ENCODE measurements around the gene BHLHA9.
"Not testable (repeated sequence)": the region's sequence is repeated elsewhere in the genome, so short reads cannot be mapped to it uniquely, and the experiment has no call there.

The BHLHA9 gene

DNA sequence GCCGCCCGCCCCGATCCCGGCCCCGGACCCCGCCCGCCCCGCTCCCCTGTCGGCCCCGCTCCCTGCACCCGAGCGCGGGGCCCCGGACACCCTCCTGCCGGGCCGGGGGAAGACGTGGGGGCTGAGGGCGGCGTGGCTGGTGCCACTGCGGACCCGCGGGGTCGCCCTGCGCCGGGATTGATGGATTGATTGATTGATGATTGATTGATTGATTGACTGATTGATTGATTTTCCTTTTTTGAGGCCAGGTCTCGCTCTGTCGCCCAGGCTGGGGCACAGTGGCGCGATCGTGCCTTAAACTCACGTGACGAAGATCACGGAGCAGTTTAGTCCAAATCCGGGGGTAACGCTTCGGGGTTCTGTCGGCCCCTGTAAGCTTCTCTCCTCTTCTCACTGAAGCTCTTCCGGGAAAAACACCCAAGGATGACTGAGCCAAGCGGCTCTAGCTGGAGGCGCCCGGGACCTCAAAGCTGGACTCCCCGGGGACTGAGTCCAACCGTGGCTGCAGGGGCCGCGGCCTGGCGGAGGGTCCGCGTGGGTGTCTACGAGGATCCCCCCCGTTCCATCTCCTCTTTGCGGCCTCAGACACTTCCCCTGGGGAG is 40.2 kb upstream of the BHLHA9 start:
- DNase-seq (ENCODE audit: insufficient read length) (no peak), FAIRE-seq (no peak)
- TF ChIP-seq POLR2A (IDR thresholded peaks at IDR 0.05; ENCODE audit: low read depth, low read length) (no peak), POLR2AphosphoS5 (IDR thresholded peaks at IDR 0.05; ENCODE audit: low read depth, low read length) (no peak), TAF1 (IDR thresholded peaks at IDR 0.05; ENCODE audit: borderline replicate concordance, low read depth, low read length) (no peak)

GRCh38 chr17:1231456-1231855 is 38.8 kb upstream of the BHLHA9 start:
- FAIRE-seq (peak; percentile 36), DNase-seq (ENCODE audit: insufficient read length) (no peak)
- no peak for TF ChIP-seq POLR2AphosphoS5 (IDR thresholded peaks at IDR 0.05; ENCODE audit: low read depth, low read length)
- TF ChIP-seq TAF1 (IDR thresholded peaks at IDR 0.05; ENCODE audit: borderline replicate concordance, low read depth, low read length): no peak
- TF ChIP-seq POLR2A (IDR thresholded peaks at IDR 0.05; ENCODE audit: low read depth, low read length): no peak

GRCh38 chr17:1232331-1232730 is 37.9 kb upstream of the BHLHA9 start:
- no peak for FAIRE-seq

DNA sequence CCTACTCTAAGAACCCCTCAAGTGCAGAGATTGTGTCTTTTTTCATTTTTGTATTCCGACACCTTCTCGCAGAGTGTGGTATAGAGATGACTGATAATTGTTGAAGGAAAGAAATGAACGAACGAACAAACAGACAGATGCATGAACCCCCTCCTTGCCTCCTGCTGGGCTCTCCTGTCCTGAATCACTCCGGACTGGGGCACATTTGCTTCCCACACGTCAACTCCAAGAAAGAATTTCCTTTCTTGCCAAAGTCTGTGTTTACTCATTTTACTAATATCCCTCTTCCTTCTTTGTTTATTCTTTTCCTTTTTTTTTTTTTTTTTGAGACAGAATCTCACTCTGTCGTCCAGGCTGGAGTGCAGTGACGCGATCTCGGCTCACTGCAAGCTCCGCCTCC is 37.5 kb upstream of the BHLHA9 start:
- DNase-seq (ENCODE audit: insufficient read length): no peak
- FAIRE-seq: no peak
- TF ChIP-seq POLR2A (IDR thresholded peaks at IDR 0.05; ENCODE audit: low read depth, low read length) (no peak), TAF1 (IDR thresholded peaks at IDR 0.05; ENCODE audit: borderline replicate concordance, low read depth, low read length) (no peak)

More at GRCh38 chr17:1232331-1232730, 37.9 kb upstream of the BHLHA9 start:
- no peak for DNase-seq (ENCODE audit: insufficient read length)
- no peak for TF ChIP-seq POLR2AphosphoS5 (IDR thresholded peaks at IDR 0.05; ENCODE audit: low read depth, low read length)
- no peak for TF ChIP-seq POLR2A (IDR thresholded peaks at IDR 0.05; ENCODE audit: low read depth, low read length)
- no peak for TF ChIP-seq TAF1 (IDR thresholded peaks at IDR 0.05; ENCODE audit: borderline replicate concordance, low read depth, low read length)

DNA sequence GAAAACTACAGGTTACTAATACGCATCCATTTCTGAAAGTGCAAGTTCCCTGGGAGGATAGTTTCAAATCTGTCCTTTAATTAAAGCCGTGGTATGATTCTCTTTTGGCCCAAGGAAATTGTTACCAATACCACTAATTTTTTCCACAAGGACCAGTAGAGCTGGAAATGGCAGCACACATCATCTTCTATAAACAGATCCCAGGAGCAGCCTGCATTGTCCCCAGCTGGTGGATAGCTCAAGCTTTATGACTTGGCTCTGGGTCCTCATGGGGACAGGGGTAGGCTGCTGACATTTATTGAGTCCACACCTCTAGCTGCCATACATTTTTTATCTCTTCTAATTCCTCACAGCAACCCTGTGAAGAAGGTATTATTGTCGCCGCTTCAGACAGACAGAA is 35.8 kb upstream of the BHLHA9 start:
- TF ChIP-seq TAF1 (IDR thresholded peaks at IDR 0.05; ENCODE audit: borderline replicate concordance, low read depth, low read length) (no peak), POLR2AphosphoS5 (IDR thresholded peaks at IDR 0.05; ENCODE audit: low read depth, low read length) (no peak), POLR2A (IDR thresholded peaks at IDR 0.05; ENCODE audit: low read depth, low read length) (no peak)
- FAIRE-seq: no peak
- no peak for DNase-seq (ENCODE audit: insufficient read length)

DNA sequence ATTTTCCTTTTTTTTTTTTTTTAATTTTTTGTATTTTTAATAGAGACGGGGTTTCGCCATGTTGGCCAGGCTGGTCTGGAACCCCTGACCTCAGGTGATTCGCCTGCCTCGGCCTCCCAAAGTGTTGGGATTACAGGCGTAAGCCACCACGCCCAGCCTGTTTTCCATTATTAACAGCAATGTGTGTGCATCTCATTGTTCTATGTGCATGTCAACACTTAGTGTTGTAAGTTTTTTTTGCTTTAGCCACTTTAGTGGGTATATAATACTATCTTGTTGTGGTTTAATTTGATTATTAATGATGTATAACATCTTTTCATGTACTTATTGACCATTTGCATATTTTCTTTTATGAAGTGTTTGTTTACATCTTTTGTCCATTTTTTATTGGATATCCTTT is 32.8 kb upstream of the BHLHA9 start:
- no peak for FAIRE-seq
- TF ChIP-seq TAF1 (IDR thresholded peaks at IDR 0.05; ENCODE audit: borderline replicate concordance, low read depth, low read length): no peak
- TF ChIP-seq POLR2A (IDR thresholded peaks at IDR 0.05; ENCODE audit: low read depth, low read length): no peak
- TF ChIP-seq POLR2AphosphoS5 (IDR thresholded peaks at IDR 0.05; ENCODE audit: low read depth, low read length): no peak
- DNase-seq (ENCODE audit: insufficient read length): no peak

- TF ChIP-seq POLR2A (IDR thresholded peaks at IDR 0.05; ENCODE audit: low read depth, low read length): no peak
- TF ChIP-seq POLR2AphosphoS5 (IDR thresholded peaks at IDR 0.05; ENCODE audit: low read depth, low read length): no peak
- no peak for TF ChIP-seq TAF1 (IDR thresholded peaks at IDR 0.05; ENCODE audit: borderline replicate concordance, low read depth, low read length)
- DNase-seq (ENCODE audit: insufficient read length) (no peak), FAIRE-seq (no peak)
Measured at GRCh38 chr17:1239210-1239609, 31.0 kb upstream of the BHLHA9 start.

DNA sequence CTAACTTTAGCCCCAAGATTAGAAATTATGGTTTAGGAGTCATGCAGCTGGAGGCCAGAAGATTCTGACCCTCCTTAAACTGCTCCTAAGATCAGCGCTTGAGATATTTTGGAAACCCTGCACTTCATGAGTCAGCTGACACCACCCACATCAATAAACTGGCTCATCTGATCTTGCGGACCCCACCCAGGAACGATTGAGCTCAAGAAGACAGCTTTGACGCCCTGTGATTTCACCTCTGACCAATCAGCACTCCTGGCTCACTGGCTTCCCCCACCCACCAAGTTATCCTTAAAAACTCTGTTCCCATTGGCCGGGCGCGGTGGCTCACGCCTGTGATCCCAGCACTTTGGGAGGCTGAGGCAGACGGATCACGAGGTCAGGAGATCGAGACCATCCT is 29.8 kb upstream of the BHLHA9 start:
- FAIRE-seq; DNase-seq (ENCODE audit: insufficient read length): not testable (repeated sequence)

DNA sequence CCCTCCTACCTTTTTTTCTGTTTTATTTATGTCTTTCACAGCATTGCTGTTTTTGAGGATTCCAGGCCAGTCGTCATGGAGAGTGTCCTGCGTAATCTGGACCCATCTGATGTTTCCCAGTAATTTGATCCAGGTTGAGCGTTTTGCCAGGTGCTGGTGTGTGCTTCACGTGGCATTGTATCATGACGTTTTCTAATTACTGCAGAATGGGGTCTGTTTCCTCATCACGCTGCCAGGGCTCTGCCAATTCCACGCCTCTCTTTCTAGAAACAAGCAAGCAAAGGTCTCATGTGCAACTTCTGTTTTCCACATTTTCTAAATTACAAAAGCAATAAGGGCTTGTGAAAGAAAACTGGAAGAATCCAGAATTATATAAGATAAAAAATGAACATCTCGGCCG is 28.3 kb upstream of the BHLHA9 start:
- FAIRE-seq: no peak
- DNase-seq (ENCODE audit: insufficient read length): no peak
- TF ChIP-seq TAF1 (IDR thresholded peaks at IDR 0.05; ENCODE audit: borderline replicate concordance, low read depth, low read length) (no peak), POLR2AphosphoS5 (IDR thresholded peaks at IDR 0.05; ENCODE audit: low read depth, low read length) (no peak), POLR2A (IDR thresholded peaks at IDR 0.05; ENCODE audit: low read depth, low read length) (no peak)

DNA sequence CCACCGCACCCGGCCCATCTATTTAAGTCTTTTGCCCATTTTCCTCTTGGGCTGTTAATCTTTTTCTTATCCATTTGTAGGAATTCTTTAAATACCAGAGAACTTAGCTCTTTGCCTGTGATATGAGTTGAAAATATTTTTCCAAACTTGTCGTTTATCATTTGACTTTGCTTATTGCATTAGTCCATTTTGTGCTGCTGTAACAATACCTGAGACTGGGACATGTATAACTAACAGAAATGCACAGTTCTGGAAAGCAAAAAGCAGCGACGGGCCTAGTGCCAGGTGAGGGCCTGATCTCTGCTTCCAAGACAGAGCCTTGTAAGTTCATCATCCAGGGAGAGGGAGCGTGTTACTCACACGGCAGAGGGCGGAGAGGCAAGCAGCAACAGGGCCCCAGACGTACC is 25.6 kb upstream of the BHLHA9 start:
- FAIRE-seq: no peak
- TF ChIP-seq POLR2A (IDR thresholded peaks at IDR 0.05; ENCODE audit: low read depth, low read length): no peak
- no peak for TF ChIP-seq TAF1 (IDR thresholded peaks at IDR 0.05; ENCODE audit: borderline replicate concordance, low read depth, low read length)
- TF ChIP-seq POLR2AphosphoS5 (IDR thresholded peaks at IDR 0.05; ENCODE audit: low read depth, low read length): no peak
- no peak for DNase-seq (ENCODE audit: insufficient read length)

- no peak for FAIRE-seq
- TF ChIP-seq POLR2AphosphoS5 (IDR thresholded peaks at IDR 0.05; ENCODE audit: low read depth, low read length): no peak
- no peak for TF ChIP-seq POLR2A (IDR thresholded peaks at IDR 0.05; ENCODE audit: low read depth, low read length)
- TF ChIP-seq TAF1 (IDR thresholded peaks at IDR 0.05; ENCODE audit: borderline replicate concordance, low read depth, low read length): no peak
- DNase-seq (ENCODE audit: insufficient read length): no peak
Measured at GRCh38 chr17:1251866-1252608, 18.2 kb upstream of the BHLHA9 start.

DNA sequence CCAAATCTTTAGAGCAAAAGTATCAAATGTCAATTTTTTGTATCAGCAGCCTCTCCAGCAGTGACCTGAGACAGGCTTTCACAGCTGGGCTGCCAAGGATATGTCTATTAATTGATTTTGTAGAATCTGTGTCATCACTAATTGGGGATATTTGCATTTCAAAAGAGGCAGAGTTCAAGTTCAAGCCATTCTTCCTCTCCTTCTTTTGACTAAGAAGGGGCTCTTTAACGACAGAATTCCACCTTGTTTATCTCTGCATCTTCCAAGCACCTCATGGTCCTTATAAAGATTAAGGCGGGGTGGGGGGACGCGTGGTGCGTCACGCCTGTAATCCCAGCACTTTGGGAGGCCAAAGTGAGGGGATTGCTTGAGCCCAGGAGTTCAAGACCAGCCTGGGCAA is 15.2 kb upstream of the BHLHA9 start:
- TF ChIP-seq POLR2AphosphoS5 (IDR thresholded peaks at IDR 0.05; ENCODE audit: low read depth, low read length): no peak
- TF ChIP-seq TAF1 (IDR thresholded peaks at IDR 0.05; ENCODE audit: borderline replicate concordance, low read depth, low read length): no peak
- TF ChIP-seq POLR2A (IDR thresholded peaks at IDR 0.05; ENCODE audit: low read depth, low read length): no peak
- no peak for DNase-seq (ENCODE audit: insufficient read length)
- FAIRE-seq: no peak

Measured in GM12892 (cell line).